GM19438 (cell line): Measurements from ENCODE around the gene CNGA4.

Source experiments
- ATAC-seq: cut with Tn5 transposase; IDR thresholded peaks from one replicate; pipeline ENCODE4 v1.9.1; 2021; ENCODE audit warnings: low read depth; ENCODE audit not compliant: unreplicated experiment

CNGA4 gene, protein sequence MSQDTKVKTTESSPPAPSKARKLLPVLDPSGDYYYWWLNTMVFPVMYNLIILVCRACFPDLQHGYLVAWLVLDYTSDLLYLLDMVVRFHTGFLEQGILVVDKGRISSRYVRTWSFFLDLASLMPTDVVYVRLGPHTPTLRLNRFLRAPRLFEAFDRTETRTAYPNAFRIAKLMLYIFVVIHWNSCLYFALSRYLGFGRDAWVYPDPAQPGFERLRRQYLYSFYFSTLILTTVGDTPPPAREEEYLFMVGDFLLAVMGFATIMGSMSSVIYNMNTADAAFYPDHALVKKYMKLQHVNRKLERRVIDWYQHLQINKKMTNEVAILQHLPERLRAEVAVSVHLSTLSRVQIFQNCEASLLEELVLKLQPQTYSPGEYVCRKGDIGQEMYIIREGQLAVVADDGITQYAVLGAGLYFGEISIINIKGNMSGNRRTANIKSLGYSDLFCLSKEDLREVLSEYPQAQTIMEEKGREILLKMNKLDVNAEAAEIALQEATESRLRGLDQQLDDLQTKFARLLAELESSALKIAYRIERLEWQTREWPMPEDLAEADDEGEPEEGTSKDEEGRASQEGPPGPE

DNA sequence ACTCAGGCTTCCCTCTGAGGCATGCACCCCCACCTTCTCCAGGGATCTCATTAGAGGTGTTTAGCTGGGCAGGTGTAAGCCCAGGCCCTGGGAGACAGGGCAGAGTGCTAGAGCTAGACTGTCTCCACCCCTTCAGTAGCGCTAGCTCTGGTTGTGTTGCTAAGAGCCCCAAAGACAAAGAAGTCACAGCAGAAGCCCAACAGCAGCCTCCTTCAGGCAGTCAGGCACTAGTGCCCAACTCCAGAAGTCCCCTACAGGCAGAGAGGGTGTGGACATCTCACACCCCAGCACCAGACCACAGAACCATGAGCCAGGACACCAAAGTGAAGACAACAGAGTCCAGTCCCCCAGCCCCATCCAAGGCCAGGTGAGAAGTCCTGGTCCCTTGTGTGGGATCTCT, at the start of gene CNGA4:
TSS of gene CNGA4 (plus strand) at position 188 of the 400 bp plus-strand sequence. CDS start at position 306, 118 bp downstream.
- ATAC-seq: no peak

DNA sequence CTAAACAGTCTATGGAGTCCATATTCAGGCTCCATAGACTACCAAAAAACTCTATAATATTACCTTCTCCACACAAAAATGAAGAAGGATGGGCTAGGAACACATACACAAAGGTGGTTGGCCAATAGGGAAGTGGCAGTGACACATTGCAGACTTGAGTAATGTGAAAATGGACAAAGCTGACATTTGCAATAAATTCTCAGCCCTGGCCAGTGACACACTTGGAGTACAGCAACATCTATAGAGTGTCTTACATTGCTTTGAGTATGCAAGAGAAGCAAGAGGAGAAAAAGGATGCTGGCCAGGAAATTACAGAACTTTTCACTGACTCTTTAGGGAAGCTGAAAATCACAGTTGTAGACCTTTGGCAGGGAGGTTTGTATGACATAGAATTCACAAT, 47.1 kb upstream of the CNGA4 start:
- ATAC-seq: no peak

DNA sequence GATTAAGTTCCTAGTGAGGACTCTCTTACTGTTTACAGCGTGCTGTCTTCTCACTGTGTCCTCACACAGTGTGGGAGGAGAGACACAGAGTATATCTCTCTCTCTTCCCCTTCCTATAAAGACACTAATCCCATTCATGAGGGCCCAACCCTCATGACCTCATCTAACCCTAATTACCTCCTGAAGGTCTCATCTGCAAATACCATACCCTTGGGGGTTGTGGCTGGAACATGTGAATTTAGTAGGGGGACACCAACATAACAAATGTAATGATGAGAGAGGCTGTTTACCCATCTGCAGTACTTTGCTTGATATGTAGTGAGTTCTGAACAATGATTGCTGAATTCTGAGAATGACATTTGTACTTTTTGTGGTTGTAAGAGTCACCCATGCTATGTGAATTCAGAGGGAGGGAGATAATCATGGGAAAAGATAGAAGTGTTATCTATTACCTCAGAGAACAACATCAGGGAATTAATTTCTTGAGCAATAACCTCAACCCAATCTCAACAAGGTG, 44.8 kb upstream of the CNGA4 start:
- ATAC-seq: no peak

DNA sequence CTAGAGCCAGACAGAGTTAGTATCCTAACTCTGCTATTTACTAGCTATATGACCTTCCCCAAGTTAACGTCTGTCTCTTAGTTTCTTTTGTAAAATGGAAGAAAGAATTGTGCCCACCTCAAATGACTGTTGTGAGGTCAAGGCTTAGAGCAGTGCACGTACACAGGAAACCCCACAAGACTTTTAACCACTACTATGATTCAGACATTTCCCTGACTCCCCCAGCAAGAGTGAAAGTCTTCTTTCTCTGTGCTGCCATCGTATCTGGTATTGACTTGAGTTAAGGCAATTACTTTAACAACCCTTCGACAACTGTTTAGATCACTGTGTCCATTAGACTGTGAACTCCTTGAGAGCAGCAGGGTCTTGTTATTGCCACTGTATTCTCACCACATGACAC, 42.5 kb upstream of the CNGA4 start:
- no peak for ATAC-seq

DNA sequence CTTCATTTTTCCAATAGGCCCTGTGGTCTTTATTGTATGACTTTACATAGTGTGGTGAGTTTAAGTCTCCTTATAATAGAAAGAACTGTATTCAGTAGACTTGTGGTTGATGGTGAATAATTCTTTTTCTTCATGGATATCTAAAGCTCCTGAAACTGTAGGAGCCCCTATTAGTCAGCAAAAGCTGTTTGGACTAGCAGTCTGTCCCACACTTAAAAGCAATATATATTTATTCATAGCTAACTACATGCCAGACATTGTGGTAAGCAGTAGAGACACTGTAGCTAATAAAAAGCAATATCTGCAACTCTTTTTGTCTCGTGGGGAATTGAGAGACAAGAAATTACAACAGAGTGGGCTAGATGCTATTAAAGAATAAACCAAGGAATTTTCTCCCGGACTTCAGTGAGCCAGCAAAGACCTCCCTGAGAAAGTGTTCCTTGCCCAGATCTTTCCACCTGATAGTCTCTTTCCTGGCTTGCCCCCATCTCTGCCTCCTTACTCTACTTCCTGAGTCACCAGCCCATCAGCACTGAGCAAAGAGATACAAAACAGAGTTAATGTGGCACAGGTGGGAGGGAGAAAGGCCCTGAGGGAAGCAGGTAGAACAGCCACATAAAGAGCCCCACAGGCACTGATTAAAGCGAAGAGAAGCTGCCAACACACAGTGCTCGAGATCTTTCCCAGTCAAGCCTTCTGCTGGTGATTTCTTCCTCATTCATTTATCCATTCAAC, 41.3 kb upstream of the CNGA4 start:
- ATAC-seq: no peak

DNA sequence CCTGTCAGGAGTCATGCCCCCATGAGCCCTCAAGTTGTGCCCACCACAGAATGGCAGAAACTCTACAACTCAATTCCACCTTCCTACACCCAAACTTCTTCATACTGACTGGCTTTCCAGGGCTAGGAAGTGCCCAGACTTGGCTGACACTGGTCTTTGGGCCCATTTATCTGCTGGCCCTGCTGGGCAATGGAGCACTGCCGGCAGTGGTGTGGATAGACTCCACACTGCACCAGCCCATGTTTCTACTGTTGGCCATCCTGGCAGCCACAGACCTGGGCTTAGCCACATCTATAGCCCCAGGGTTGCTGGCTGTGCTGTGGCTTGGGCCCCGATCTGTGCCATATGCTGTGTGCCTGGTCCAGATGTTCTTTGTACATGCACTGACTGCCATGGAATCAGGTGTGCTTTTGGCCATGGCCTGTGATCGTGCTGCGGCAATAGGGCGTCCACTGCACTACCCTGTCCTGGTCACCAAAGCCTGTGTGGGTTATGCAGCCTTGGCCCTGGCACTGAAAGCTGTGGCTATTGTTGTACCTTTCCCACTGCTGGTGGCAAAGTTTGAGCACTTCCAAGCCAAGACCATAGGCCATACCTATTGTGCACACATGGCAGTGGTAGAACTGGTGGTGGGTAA, 39.6 kb upstream of the CNGA4 start, which contains the start of gene OR52W1:
TSS of gene OR52W1 (plus strand) at position 51 of the 637 bp plus-strand sequence. CDS start at position 51, 0 bp downstream.
- no peak for ATAC-seq

DNA sequence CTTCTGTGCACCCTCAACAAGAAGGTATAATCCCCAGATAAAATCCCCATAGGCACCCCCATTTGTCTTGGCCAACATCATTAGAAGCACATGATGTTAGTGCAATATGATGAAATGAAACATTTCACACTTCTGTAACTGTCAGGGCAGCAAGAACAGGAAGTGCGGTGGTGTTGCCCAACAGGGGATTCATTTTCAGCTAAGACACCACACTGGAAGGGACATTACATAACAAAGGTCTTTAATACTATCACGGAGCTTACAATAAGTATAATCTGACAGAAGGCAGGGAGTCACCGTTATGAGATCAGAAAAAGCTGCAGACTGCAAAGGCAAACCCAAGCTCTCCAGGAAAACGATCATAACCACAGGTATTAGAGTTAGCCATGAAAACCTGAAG, 37.9 kb upstream of the CNGA4 start:
- ATAC-seq: no peak

DNA sequence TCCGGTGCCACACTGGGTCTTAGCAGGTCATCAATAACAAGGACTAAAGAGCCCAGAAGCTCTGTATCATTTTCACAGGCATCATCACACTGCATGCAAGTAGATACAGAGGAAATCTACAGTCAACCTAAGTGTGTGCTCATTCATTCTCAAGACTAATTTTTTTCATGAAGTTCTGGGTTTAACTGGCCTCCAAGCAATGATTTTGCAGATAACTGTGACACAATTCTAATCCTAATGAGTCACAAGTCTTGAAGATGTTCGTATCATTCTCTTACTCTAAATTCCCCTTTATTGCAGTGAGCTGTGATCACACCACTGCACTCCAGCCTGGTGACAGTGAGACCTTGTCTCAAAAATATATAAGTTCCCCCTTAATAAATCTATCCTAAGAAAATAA, 37.4 kb upstream of the CNGA4 start:
- ATAC-seq: no peak

DNA sequence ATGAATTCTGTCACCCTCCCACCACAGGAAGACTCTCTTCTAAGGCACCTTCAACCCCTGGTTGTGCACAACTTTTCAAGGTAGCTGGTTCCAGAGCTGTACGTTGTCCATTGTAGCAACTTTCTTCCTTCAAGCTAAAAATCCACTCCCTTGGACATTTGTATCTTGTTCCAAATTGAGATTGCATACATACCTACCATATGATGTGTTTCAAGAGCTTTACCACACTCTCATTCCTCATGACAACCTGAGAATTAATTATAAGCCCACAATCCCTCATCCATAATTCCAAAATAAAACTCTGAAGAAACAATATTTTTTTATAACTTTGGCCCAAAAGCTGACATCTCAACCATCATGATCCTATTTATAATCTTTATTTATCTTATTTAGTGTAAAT, 36.8 kb upstream of the CNGA4 start:
- ATAC-seq: no peak

DNA sequence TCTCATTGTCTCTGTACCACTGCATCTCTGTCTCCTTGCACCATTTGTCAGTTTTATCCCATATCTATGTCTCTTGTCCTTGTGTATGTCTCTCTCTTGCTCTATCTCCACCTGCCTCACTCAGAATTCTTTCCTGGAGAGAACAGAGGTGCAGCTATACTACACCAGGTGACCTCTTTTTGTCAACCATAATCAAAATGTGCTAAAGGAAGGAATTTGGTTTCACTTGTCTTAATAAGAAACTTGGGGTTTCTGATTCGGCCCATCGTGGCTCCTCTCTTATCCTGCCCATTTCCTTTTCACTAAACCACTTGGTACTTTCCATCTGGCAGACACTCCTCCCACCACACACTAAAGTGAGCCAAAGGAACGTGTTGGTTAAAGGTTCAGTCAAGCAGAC, 35.6 kb upstream of the CNGA4 start:
- peak; percentile 90 for ATAC-seq

DNA sequence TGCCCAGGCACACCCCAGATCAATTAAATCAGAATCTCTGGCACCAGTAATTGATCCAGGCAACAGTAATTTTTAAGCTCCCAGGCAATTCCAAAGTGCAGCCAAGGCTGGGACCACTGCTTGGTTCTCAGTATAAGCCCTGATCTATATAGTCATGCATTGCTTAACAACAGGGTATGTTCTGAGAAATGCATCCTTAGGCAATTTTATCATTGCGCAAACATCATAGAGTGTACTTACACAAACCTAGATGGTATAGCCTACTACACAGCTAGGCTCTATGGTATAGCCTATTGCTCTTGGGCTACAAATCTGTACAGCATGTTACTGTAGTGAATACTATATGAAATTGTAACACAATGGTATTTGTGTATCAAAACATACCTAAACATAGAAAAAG, 34.2 kb upstream of the CNGA4 start:
- no peak for ATAC-seq

DNA sequence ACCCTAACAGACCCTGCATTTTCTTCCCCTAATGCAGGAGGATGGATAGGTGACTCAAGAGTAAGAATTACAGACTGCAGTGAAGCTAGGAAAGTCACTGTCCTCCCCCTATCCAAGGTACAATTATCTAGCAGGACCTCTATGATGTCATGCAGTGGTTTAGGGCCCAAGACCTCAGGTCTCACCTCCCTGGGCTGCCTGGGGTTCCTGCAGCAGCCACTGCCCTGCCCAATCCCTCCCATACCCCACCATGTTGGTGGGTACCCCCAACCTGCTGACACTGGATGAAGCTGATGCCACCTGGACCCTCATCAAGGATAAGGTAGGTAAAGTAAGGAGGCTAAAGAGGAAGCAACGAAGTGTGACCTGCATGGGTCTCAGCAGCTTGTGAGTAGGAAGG, 33.5 kb upstream of the CNGA4 start, which contains the start of gene C11orf42:
TSS of gene C11orf42 (plus strand) at position 192 of the 400 bp plus-strand sequence. CDS start at position 251, 59 bp downstream.
- no peak for ATAC-seq

DNA sequence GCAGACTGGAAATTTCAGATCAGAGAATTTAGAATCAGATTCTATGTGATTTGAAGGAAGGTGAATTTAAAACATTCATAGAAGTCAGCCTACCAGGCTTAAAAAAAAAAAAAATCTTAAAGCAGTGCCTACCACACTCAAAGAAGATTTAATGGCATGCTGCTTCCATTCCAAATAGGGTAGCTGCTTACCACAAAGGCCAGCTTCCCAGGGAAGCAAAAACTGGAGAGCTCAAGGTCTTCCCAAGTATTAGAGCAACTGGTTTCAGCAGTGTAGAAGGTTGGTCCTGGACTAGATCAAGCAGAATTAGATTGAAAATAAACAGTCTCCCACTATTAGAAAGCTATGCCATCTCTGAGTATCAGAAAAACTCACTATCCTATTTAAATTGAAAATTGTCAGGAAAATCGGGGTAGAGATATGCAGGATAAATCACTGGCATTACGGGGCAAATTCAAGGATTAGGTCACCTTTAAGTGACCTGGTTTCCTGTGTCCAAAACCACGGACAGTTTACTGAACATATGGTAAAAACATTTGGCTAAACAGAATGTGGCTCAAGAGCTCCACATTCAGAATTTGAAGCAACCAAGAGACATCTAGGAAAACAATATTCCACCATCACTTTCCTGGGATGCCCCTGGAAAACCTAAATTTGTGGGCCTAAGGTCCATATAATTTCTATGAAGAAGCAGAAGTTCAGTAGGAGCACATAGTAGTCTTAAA, 32.3 kb upstream of the CNGA4 start:
- ATAC-seq: no peak

DNA sequence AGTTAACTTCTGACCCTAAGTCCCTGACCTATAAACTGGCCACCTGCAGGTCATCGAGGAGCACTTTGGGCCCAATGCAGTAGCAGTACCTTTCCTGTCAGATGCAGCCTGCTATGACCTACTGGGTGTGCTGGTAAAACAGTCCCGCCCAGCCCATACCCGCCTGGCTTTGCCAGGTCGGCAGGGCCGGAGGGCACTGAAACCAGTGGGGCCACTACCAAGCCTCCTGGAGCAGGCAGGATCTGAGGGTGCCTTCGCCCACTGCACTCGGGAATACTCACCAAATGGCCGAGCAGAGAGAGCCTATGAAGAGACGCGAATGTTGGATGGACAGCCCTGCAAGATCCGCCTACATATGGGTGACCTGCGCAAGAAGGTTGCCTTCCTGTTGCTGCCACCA, 29.1 kb upstream of the CNGA4 start:
- no peak for ATAC-seq

DNA sequence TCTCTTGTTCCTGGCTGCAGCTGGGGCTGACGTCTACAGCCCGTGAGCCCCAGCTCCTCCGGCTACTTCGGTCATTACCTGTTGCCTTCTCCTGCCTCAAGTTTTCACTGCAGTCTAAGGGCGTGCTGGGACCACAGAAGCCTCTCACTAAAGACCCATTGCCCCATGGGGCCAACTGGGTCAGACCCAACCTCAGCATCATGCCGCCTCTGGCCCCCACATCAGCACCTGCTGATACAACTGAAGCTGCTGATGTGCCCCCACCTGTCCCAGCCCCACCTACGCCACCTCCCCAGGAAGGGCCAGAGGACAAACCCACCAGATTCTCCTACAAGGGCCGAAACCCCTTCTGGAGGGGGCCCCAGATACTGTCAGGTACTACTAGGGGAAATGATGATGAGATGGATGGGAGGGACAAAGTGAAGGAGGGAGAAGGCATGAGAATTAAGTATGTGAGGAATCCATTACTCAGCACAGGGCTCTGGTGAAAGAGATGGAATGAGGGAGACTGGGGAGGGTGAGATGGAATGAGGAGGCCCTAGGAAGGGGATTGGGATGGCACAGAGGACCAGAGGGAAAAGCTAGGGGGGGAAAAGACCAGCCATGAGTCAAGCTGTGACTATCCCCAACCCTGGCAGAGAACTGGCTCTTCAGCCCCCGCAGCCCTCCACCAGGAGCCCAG, 28.5 kb upstream of the CNGA4 start:
- ATAC-seq: no peak

DNA sequence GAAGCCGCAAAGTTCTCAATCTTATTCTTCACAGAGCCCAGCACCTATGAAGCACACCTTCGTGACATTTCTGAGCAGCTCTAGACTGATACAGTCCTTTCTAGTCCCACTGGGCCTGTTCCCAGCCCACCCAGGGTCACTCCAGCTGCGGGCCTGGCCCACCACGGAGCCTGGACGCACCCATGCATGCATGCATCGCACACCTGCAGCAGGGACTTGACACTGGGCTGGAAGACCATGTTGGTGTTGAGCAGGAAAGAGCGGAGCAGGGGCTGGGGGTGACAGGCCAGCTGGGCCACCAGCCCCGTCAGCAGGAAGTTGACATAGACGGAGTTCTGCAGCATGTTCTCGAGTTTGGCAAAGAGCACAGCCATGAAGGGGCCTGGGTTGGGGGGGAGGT, 24.4 kb upstream of the CNGA4 start:
- no peak for ATAC-seq

DNA sequence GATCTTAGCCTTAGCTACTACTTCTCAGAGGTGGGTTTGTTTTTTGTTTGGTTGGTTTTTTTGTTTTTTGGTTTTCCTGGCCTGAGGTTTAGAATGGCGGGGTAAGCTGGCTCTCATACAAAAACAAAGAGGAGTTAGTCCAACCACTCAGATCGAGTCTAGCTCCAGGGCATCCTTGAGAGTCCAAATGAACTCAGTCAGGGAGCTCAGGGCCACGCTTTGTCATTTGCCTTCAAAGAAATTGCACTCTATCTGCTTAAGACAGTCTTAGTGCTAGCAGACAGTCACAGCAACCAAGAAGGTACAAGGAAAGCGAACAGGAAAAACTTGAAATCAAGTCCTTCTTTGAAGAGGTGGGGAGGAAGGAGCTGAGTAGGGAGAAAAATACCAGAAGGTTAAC, 22.4 kb upstream of the CNGA4 start:
- no peak for ATAC-seq

DNA sequence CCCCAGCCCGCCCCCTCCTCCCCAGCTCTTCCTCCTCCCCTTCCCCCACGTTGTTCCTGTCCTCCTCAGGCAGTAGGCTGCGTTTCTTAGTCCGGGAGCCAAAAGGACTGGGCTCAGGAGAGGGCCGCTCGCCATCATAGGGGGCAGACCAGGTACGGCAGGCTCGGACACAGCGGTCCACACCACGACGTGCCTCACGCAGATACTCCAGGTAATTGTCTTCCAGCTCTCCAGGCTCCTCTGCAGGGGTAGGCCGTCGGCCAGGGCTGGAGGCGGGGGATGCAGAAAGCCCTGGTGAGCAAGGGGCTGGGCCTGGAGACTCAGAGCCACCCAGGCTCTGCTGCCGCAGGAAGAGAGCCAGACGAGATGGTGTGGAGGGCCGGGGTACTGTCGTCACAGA, 21.2 kb upstream of the CNGA4 start:
- ATAC-seq: no peak

DNA sequence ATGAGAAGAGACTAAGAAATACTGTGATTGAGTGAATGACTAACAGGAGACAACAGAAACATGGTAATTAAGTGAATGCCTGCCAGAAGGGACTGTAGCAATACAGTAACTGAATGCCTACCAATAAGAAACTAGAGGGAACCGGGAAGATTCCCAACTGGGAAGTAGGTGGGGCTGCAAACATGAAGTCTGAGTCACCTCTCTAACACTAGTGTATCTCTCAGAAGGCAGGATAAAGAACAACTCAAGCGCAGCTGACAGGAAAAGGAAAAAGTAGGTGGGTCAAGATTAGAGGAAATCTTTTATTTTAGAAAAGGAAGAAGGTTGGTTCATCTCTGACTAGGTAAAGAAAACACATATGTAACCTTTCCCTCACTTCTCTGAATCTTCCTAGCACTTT, 19.5 kb upstream of the CNGA4 start:
- ATAC-seq: no peak

DNA sequence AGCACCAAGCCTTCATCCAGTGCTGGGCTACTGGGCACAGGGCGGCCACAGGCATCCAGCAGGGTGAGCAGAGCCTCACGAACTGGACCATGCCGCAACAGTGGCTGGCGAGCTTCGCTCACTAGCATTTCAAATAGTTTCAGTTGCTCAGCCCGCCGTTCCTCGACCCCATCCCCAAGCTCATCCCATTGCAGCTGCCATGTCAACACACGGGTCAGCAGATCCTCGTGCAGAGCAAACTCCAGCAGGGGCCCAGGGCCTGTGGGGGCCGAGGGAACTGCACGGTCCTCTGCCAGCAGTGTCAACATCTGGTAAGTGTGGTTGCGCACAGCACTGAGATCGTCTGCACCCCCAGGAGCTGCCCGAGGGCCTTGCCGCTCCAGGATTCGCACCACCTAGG, 15.0 kb upstream of the CNGA4 start:
- ATAC-seq: no peak
